HG03175 (cell line): ENCODE results near the gene CABCOCO1.
"Not testable (repeated sequence)": the region's sequence is repeated elsewhere in the genome, so short reads cannot be mapped to it uniquely, and the experiment has no call there.

ENCODE experiments used
- ATAC-seq: cut with Tn5 transposase; IDR thresholded peaks from one replicate; pipeline ENCODE4 v1.9.1; 2021; ENCODE audit warnings: mild to moderate bottlenecking, moderate library complexity; ENCODE audit not compliant: unreplicated experiment

CABCOCO1 gene

DNA sequence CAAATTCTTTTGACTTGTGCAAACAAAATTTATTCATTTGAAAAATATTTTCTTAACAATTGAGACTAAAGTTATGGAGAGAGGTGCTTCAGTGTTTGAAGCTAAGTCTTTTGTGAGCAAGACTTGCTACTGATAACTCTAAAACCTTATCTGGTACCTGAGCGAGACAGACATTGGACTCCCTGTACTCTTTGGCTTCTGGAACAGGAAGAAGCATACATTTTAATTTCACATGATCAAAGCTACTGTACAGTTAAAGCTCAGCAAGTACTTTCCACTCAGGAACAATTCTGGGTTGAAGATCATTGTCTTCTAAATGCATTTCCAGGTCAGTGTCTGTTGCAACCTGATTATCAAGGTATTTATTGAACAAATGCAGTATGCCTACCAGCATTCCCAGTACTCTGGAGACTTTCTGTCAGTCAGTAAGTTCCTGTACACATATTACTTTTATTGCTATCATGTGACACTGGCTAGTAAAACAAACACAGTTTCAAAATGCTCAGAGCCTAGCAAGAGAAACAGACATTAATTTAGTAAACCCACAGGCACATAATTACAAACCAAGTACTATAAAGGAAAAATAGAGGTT is 42.4 kb downstream of the CABCOCO1 start:
- ATAC-seq = no peak

DNA sequence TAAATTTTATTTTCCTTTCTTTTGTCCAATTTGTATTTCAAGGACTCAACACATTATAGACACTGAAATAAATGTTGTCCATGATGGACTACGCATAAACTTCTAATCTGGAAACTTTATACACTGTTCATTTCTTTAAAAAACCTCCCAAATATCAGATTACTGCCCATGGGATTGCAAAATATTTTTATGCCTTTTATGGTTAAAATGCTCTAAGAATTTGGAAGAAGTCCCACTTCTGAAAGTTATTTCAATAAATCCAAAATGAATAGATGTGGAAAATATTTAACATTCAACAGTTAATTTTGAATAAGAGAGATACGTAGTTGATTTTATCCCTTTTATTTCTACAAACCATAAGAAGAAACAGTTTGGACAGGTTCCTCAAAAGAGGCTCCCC is 46.1 kb downstream of the CABCOCO1 start:
- ATAC-seq = no peak

DNA sequence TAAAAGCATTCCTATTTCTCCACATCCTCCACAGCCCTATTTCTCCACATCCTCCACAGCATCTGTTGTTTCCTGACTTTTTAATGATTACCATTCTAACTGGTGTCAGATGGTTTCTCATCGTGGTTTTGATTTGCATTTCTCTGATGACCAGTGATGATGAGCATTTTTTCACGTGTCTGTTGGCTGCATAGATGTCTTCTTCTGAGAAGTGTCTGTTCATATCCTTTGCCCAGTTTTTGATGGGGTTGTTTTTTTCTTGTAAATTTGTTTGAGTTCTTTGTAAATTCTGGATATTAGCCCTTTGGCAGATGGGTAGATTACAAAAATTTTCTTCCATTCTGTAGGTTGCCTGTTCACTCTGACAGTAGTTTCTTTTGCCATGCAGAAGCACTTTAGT is 49.4 kb downstream of the CABCOCO1 start:
- not testable (repeated sequence) for ATAC-seq

DNA sequence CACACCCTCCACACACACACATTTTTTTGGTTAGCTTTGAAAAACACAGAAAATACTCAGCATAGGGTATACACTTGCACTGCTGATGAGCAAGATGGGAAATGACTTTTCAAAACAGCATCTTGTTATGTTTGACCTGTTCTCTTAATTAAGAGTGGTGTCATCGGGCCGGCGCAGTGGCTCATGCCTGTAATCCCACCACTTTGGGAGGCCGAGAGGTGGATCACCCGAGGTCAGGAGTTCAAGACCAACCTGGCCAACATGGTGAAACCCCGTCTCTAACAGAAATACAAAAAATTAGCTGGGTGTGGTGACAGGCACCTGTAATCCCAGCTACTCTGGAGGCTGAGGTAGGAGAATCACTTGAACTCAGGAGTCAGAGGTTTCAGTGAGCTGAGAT is 56.7 kb downstream of the CABCOCO1 start:
- not testable (repeated sequence) for ATAC-seq

DNA sequence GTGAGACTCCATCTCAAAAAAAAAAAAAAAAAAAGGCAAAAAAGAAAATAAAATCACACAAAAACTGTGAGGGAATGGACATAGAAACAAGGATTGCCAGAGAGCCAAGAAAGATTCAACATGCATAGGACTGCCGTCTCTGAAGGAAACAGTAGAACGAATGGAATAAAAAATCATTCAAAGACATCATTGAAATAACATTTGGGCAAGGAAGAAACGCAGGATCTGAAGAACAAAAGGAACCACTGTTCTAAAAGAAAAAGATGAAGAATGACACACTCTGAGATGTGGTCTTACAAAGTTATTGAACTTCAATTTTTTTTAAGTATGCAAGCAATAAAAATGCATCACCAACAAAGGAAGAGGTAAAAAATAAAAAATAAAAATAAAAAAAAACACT is 57.2 kb downstream of the CABCOCO1 start:
- ATAC-seq = no peak

DNA sequence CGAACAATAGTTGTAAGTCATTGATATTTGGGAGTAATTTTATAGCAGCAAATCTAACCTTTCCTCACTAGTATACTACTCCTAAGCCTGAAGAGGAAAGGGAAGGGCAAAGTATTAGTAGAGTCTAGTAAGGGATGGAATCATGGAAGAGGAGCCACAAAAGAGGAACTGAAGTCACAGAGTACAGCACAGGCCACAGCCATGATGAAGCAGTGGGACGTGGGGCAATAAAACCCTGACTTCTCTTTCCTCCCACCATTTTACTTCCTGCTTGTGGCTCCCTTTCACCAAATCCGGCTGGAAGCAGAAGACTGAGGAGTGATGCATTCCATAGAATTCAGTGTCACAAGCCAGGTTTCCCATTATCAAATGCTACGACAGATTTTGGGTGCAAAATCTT is 58.7 kb downstream of the CABCOCO1 start:
- no peak for ATAC-seq

DNA sequence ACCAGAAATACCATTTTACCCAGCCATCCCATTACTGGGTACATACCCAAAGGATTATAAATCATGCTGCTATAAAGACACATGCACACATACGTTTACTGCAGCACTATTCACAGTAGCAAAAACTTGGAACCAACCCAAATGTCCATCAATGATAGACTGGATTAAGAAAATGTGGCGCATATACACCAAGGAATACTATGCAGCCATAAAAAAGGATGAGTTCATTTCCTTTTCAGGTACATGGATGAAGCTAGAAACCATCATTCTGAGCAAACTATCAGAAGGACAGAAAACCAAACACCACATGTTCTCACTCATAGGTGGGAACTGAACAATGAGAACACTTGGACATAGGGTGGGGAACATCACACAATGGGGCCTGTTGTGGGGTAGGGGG is 62.5 kb downstream of the CABCOCO1 start:
- ATAC-seq = not testable (repeated sequence)

DNA sequence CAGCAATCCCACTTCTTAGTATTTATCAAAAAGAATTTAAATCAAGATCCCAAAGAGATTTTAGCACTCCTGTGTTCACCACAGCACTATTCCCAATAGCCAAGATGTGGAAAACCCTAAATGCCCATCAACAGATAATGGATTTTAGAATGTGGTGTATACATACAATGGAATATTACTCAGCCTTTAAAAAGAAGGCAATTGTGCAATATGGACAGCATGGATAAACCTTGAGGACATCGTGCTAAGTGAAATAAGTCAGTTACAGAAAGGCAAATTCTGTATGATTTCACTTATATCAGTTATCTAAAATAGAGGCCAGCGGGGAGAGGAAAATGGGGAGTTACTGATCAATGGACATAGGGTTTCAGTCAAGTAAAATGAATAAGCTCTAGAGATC is 66.9 kb downstream of the CABCOCO1 start:
- ATAC-seq = no peak

DNA sequence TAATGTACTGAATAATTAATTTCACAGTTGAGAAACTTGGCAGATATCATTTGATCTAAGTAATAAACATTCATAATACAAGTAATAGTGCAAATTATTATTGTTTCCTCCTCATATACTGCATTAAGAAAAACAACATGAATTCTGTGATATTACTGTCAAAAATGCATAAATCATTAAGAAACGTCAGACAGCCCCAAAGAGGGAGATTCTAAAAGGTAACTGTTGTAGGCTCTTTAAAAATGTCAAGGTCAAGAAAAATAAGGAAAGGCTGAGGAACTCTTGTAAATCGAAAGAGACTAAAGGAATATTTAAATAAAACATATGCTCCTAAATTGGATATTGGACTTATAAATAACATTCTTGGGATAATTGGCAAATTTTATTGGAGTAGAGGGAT is 67.9 kb downstream of the CABCOCO1 start:
- ATAC-seq = no peak

DNA sequence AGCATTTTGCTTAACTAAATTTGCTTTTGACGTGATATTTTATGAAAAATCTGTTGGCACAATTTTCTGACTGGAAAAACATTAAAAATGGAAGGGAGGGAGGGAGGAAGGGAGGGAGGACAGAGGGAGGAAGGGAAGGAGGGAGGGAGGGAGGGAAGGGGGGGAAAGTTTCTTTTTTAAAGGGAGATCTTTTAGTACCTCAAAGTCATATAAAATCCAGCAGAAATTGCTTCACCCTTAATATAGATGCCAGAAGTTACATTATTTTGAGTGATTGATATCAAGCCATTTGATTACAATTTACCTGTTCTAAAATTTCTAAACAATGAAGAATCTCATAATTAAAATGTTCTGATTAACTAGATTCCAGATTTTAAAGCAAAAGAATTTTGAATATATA is 68.9 kb downstream of the CABCOCO1 start:
- no peak for ATAC-seq

DNA sequence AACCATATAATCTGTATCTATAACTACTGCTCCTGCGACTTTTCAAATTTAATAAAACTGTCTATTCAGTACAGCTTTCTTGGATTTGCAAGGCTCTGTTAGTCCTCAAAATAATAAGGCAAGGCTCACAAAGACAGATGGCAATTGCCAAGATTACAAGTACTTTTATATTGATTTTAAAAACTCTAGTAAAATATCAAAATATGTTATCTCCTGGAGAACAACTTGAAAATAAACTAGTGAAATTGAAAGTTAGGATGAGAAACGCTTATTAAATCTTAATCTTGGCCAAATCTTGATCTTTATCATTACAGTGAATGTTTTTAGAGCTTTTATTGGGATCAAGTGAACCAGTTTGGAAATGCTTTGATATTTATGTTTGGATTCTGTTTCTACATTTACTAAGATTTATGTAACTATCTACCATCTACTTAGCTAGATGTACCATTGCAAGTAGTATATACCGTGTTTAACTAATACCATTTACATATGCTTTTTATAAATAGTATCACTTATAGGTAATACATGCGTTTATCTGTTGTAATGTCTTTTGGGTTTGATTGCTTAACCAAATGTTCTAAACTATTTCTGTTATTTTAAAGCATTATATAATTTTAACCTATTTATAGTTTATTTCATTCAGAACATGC is 70.0 kb downstream of the CABCOCO1 start:
- ATAC-seq = no peak

DNA sequence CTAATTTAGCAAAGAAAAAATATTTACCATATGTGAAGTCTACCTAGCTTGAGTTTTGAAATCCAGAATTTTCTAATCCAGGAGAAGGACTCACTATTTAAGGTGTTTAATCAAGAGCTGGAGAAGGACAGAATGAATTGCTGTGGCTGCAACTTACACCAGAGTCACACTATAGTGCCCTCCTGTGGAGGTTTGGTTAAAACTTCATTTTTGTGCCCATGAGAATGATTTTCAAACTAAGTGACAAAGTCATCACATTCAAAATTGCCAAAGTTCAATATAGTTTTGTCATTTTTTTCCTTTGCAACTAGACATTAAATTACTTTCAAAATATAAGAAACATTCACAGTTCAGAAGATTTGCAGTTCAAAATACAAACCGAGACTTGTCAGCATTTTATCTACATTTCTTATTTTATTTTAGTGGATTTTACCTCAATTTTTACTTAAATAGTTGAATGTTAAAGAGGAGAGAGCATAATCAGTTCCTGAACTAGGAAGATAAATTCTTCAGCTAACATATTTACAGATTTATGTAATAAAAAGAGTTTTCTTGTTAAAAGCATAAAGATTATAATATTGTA is 70.7 kb downstream of the CABCOCO1 start:
- ATAC-seq = no peak

DNA sequence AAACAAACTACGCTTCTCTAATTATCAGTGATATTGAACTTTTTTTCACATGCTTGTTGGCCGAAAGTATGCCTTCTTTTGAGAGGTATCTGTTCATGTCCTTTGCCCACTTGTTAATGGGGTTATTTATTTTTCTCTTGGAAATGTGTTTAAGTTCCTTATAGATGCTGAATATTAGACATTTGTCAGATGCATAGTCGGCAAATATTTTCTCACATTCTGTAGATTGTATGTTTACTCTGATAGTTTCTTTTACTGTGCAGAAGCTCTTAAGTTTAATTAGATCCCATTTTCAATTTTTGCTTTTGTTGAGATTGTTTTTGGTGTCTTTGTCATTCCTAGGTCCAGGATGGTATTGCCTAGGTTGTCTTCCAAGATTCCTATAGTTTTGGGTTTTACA is 73.2 kb downstream of the CABCOCO1 start:
- ATAC-seq = no peak

DNA sequence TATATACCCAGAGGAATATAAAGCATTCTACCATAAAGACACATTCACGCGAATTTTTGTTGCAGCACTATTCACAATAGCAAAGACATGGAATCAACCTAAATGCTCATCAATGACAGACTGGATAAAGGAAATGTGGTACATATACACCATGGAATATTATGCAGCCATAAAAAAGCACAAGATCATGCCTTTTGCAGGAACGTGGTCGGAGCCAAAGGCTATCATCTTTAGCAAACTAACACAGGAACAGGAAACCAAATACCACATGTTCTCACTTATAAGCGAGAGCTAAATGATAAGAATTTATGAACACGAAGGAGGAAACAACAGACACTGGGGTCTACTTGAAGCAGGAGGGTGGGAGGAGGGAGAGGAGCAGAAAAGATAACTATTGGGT is 74.7 kb downstream of the CABCOCO1 start:
- ATAC-seq = not testable (repeated sequence)

DNA sequence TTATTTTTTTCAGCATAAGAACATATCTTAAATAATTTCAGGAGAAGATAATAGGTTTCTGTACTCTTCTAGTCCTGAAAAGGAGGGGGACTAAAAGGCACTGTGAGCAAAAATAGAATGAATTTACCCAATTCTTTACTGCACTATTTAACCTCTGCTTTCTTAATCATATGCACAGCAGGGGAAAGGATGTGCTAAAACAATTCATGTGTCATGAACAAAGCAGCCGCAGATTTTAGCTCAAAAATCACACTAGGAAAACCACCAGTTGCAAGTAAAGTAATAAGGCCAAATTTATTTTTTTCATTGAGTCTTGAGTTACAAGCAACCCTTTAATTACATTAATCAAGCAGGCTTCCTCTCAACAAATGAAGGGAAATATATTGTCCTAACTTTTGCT is 80.1 kb downstream of the CABCOCO1 start:
- no peak for ATAC-seq

DNA sequence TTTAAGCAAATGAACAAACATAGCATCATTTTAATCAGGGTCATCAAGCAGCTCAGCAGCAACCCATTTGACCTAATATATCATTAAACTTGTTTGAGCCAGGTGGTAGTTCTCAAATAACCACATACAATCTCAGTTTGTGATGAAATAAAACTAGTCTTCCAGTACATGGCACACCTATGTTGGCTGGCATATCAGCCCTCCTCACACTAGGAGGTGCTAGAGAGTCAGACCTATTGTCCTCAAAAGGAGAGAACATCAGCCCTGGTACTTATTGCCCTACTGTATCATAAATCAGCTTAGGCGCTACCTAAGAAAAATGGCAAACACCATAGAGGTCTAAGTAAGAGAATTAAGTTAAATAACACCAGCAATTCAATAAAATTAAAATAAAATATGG is 81.7 kb downstream of the CABCOCO1 start:
- no peak for ATAC-seq

DNA sequence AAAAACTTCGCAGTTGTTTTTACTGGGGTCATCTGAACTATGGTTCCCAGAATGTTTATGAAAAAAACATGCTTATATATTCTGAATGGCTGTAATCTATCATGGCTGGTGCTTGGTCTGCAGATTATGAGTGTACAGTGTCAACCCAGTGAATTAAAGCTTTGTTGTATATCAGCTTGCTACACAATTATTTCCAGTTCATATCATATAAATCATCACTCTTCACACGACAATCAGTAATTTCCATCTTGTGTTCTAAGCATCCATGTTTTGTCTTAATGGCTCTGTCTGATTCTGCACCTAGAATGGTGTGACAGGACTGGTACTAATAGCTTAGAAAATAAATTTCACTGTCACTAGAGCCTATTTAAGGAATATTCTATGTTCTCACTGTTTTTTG is 83.6 kb downstream of the CABCOCO1 start:
- ATAC-seq = no peak

DNA sequence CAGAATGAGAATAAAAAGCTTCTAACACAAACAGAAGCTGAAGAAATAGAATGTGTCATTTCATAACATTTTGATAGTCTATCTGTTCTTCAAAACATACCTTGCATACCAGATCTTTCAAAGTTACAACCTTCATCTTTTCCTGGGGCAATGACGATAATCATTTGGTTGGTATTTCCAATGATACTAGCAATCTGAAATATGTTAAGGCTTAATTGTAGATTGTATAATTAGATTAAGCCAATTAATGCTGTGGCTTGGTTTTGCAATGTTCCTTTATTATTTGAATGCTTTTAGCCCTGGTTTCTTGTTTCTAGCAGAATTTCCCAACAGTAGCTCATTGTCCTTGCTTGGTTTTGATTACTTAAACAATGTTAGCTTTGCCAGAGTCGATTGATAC is 84.6 kb downstream of the CABCOCO1 start:
- no peak for ATAC-seq

DNA sequence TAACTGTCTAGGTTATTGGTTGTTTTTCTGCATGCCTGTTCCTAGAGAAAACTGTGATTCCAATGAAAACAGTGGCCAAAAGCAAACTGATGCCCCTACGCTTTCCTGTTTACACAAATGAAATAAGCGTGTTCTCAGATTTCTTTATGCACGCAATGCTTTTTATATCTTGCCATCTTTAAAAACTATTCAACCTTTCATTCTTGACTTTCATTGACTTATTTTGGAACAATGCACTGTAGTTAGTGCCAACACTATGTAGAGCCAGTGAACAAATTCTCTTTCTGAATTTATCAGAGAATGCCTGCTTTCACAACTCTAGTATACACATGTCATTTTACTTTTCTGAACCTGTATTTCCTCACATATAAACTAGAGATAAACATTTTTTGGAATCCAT is 86.6 kb downstream of the CABCOCO1 start:
- ATAC-seq = no peak

DNA sequence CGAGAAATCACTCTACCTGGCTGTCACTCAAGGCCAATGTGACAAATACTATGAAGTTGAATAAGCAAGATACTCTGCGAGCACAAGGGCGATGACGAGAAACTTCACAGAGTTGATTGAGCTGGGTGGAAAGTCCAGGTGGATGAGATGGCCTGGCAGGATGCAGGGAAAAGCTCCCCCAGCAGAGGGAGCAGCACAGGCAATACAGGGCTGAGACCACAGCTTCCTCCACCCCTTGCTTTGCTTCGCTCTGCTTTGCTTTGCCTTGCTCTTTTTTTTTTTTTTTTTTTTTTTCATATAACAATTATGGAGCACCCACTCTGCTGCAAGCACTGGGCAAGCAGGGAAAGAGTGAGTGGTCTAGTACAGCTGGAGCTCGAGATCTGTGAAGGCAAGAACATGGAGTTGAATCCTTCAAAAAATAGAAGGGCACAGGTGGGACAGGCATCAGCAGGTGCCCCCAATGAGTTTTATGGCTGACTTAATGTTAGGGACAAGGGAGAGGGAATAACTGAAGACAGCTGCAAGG is 88.3 kb downstream of the CABCOCO1 start:
- peak; percentile 79 for ATAC-seq

DNA sequence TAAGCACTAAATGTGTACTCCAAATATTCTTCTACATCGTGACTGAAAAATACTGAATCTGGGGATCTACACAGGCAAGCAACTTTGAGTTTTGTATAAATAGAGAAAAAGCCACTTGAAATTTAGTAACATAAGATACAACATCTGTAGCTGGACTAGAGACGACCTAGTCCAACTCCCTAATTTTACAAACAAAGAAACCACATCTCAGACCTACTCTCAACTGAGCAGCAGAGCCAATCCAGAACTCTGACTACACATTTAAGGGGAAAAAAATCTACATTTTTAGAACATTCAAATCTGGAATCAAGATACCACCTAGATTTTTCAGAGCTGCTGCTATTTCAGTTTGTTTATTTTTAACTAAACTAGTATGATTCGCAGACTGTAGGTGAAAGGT is 88.9 kb downstream of the CABCOCO1 start:
- ATAC-seq = no peak
